BLaER1 treated with 17β-estradiol and CSF1 and Interleukin-3, amounts not matched to agents 10 nM and 100 nM (cell line): Measurements from ENCODE around the gene COQ5.

Source experiments
- H3K27ac ChIP-seq, 11 experiments: shearing (Covaris generic); formaldehyde crosslinking; 2 replicates each; pipeline ENCODE4 v1.8.1; 2022
- H3K27me3 ChIP-seq, 11 experiments: shearing (Covaris generic); formaldehyde crosslinking; 2 replicates each; pipeline ENCODE4 v1.8.1; 2022
- H3K36me3 ChIP-seq, 11 experiments: shearing (Covaris generic); formaldehyde crosslinking; 2 replicates each; pipeline ENCODE4 v1.8.1; 2022
- H3K4me1 ChIP-seq, 10 experiments: shearing (Covaris generic); formaldehyde crosslinking; 2 replicates each; pipeline ENCODE4 v1.8.1; 2022
- H3K4me2 ChIP-seq, 11 experiments: shearing (Covaris generic); formaldehyde crosslinking; 2 replicates each; pipeline ENCODE4 v1.8.1; 2022
- H3K4me3 ChIP-seq, 10 experiments: shearing (Covaris generic); formaldehyde crosslinking; 2 replicates each; pipeline ENCODE4 v1.8.1; 2022
- H3K9ac ChIP-seq, 11 experiments: shearing (Covaris generic); formaldehyde crosslinking; 2 replicates each; pipeline ENCODE4 v1.8.1; 2022
- H3K9me3 ChIP-seq, 11 experiments: shearing (Covaris generic); formaldehyde crosslinking; replicated peaks in 1 of 11; 2 replicates each; pipeline ENCODE4 v1.8.1; 2022
- H4K20me1 ChIP-seq, 11 experiments: shearing (Covaris generic); formaldehyde crosslinking; 2 replicates each; pipeline ENCODE4 v1.8.1; 2022
- Cebpa-rat ChIP-seq, 11 experiments: shearing (Covaris generic); IDR thresholded peaks; 2 replicates each; pipeline ENCODE4 v1.8.1; 2022

Gene COQ5

GRCh38 chr12:120514002-120514401 is 15.0 kb downstream of the COQ5 start:
- H3K9me3 ChIP-seq = no peaks in the 10 kb centered on the region
- H3K9ac ChIP-seq = no peak overlapping the region
- no peak overlapping the region for H3K4me3 ChIP-seq
- no peaks in the 10 kb centered on the region; a peak in 2 of 20 replicates for H3K4me1 ChIP-seq
- peaks cover 76 to 97% (median 83%) of the 10 kb centered on the region in 11 experiments for H3K36me3 ChIP-seq
- no peak for TF ChIP-seq Cebpa-rat (IDR thresholded peaks at IDR 0.05)
- no peak overlapping the region for H3K4me2 ChIP-seq
- H3K27me3 ChIP-seq = no peaks in the 10 kb centered on the region
- H3K27ac ChIP-seq = peak overlapping the region in 3 of 11 experiments; percentile 27 to 46 (median 40); a peak in 4 of 22 replicates
- no peaks in the 10 kb centered on the region; a peak in 1 of 22 replicates for H4K20me1 ChIP-seq

GRCh38 chr12:120508537-120508936 is 20.4 kb downstream of the COQ5 start:
- no peak overlapping the region for H3K4me2 ChIP-seq
- no peak overlapping the region for H3K4me3 ChIP-seq
- H3K9me3 ChIP-seq = no peaks in the 10 kb centered on the region
- TF ChIP-seq Cebpa-rat (IDR thresholded peaks at IDR 0.05) = no peak
- no peaks in the 10 kb centered on the region; a peak in 1 of 20 replicates for H3K4me1 ChIP-seq
- H3K36me3 ChIP-seq = peaks cover 76 to 95% (median 90%) of the 10 kb centered on the region in 11 experiments
- H3K27ac ChIP-seq = no peak overlapping the region
- H4K20me1 ChIP-seq = no peaks in the 10 kb centered on the region
- H3K9ac ChIP-seq = no peak overlapping the region
- H3K27me3 ChIP-seq = no peaks in the 10 kb centered on the region

GRCh38 chr12:120504587-120504986 is 24.4 kb downstream of the COQ5 start:
- no peak for TF ChIP-seq Cebpa-rat (IDR thresholded peaks at IDR 0.05)
- no peak overlapping the region for H3K9ac ChIP-seq
- no peak overlapping the region for H3K27ac ChIP-seq
- H3K9me3 ChIP-seq = no peaks in the 10 kb centered on the region
- peaks cover 81 to 97% (median 89%) of the 10 kb centered on the region in 11 experiments for H3K36me3 ChIP-seq
- H3K4me1 ChIP-seq = no peaks in the 10 kb centered on the region
- H3K4me3 ChIP-seq = no peak overlapping the region
- H3K4me2 ChIP-seq = no peak overlapping the region
- H4K20me1 ChIP-seq = peaks cover 0 to 8% (median 3%) of the 10 kb centered on the region in 11 experiments; a peak in 11 of 22 replicates
- no peaks in the 10 kb centered on the region for H3K27me3 ChIP-seq

DNA sequence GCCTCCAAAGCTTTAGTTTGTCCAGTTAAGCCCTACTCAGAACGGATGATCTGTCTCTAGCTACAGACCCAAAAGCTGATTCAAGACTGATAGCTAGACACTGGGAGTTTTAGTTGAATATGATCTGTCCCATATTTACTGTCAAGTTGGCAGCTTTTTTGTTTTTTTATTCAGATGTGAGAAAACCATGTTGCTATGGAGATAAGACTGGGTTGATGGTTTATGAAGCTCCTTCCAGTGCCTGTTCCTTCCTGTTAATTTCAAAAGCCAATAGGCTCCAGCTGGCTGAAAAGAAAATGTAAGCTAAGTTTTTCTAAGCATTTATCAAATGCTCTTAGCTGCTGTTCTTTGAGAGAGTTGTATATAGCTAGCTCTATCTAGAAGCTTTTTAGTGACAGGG is 28.4 kb downstream of the COQ5 start:
- peaks cover 14 to 21% (median 17%) of the 10 kb centered on the region in 10 experiments for H3K4me1 ChIP-seq
- H3K36me3 ChIP-seq = peaks cover 68 to 85% (median 79%) of the 10 kb centered on the region in 11 experiments
- no peak overlapping the region for H3K4me2 ChIP-seq
- H3K9me3 ChIP-seq = no peaks in the 10 kb centered on the region
- H3K27me3 ChIP-seq = no peaks in the 10 kb centered on the region
- H3K27ac ChIP-seq = no peak overlapping the region
- H3K4me3 ChIP-seq = no peak overlapping the region
- no peak overlapping the region for H3K9ac ChIP-seq
- peaks cover 20 to 38% (median 31%) of the 10 kb centered on the region in 11 experiments for H4K20me1 ChIP-seq
- TF ChIP-seq Cebpa-rat (IDR thresholded peaks at IDR 0.05) = no peak

DNA sequence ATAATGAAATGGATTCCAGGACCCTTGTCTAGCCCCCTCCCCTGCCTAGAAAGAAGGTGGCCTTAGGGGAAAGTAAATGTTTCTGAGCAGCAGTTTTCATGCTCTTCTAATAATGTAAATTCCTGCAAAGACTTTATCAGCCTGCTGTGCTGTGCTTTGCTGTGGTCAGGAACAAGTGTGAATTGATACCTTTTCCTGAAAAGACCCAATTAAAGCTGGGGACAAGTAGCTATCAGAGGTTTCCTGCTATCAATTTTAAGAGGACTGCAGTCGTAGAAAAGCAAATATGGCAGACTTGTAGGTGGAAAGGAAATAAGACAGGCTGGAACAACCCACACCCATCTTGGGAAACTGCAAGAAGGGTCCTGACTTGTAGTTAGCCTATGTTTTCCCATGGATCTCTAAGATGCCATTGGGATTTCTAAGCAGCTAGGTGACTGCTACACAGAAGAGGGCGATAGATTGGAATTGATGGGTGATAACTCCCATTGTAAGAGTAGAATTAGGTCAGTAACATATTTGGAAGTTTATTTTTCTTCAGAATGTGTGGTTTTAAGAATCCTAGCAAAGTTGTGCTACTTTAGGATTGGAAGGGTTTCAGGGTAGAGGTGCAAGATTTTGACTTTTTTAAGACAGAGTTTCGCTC is 30.0 kb downstream of the COQ5 start:
- Histone ChIP-seq H3K27me3 (no peaks in the 10 kb centered on the region), H3K4me2 (peak overlapping the region in 9 of 11 experiments; percentile 81 to 98 (median 91); a peak in 13 of 22 replicates), H3K9ac (no peak overlapping the region; a peak in 1 of 22 replicates), H3K27ac (no peak overlapping the region), H3K4me3 (peak overlapping the region in 4 of 10 experiments; percentile 95 to 98 (median 97); a peak in 2 of 20 replicates), H3K36me3 (peaks cover 54 to 69% (median 63%) of the 10 kb centered on the region in 11 experiments), H3K4me1 (peaks cover 24 to 33% (median 28%) of the 10 kb centered on the region in 10 experiments), H3K9me3 (no peaks in the 10 kb centered on the region), H4K20me1 (peaks cover 20 to 38% (median 31%) of the 10 kb centered on the region in 11 experiments)
- no peak for TF ChIP-seq Cebpa-rat (IDR thresholded peaks at IDR 0.05)

DNA sequence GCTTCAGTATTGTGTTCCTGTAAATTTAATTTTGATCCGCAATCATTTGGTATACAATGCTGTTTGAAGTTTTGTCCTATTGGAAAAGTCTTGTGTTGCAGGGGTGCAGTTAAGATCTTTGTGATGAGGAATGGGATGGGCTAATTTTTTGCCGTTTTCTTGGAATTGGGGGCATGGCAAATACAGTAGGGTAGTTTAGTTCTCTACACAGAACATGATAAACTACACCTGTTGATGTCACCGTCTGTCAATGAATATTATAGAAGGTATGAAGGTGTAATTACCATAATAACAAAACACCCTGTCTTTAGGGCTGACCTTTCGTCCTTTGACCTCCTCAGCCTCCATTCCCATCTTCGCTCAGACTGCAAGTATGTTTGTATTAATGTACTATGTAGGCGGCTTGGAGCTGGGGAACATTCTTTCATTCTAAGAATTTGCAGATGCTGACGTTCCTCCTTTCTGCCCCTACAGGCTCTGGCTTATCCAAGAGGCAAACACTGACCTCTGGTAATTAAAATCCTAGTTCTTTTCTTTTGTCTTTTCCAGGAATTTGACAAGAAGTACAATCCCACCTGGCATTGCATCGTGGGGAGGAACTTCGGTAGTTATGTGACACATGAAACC is 31.3 kb downstream of the COQ5 start:
- Histone ChIP-seq H3K27me3 (no peaks in the 10 kb centered on the region), H4K20me1 (peaks cover 20 to 38% (median 31%) of the 10 kb centered on the region in 11 experiments), H3K9ac (peak overlapping the region; percentile 78 to 91 (median 84)), H3K4me2 (peak overlapping the region; percentile 81 to 98 (median 92)), H3K4me1 (peaks cover 24 to 33% (median 28%) of the 10 kb centered on the region in 10 experiments), H3K27ac (peak overlapping the region in 4 of 11 experiments; percentile 9 to 81 (median 40); a peak in 2 of 22 replicates), H3K9me3 (no peaks in the 10 kb centered on the region), H3K36me3 (peaks cover 41 to 55% (median 50%) of the 10 kb centered on the region in 11 experiments), H3K4me3 (peak overlapping the region; percentile 85 to 99 (median 97))
- no peak for TF ChIP-seq Cebpa-rat (IDR thresholded peaks at IDR 0.05)

GRCh38 chr12:120496413-120497340 is 32.3 kb downstream of the COQ5 start:
- Histone ChIP-seq H3K9ac (peak overlapping the region; percentile 78 to 91 (median 84)), H3K36me3 (peaks cover 35 to 51% (median 43%) of the 10 kb centered on the region in 11 experiments), H3K9me3 (no peaks in the 10 kb centered on the region), H4K20me1 (peaks cover 20 to 38% (median 31%) of the 10 kb centered on the region in 11 experiments), H3K4me1 (peaks cover 24 to 33% (median 28%) of the 10 kb centered on the region in 10 experiments), H3K27ac (peak overlapping the region; percentile 44 to 81 (median 73); a peak in 21 of 22 replicates), H3K4me3 (peak overlapping the region; percentile 85 to 99 (median 97)), H3K4me2 (peak overlapping the region; percentile 81 to 98 (median 92)), H3K27me3 (no peaks in the 10 kb centered on the region)
- TF ChIP-seq Cebpa-rat (IDR thresholded peaks at IDR 0.05) = no peak

- peaks cover 20 to 38% (median 31%) of the 10 kb centered on the region in 11 experiments for H4K20me1 ChIP-seq
- no peaks in the 10 kb centered on the region for H3K27me3 ChIP-seq
- peaks cover 24 to 33% (median 28%) of the 10 kb centered on the region in 10 experiments for H3K4me1 ChIP-seq
- peak within 1 kb of the TSS; percentile 85 to 98 (median 92) for H3K4me2 ChIP-seq
- peak within 1 kb of the TSS; percentile 85 to 99 (median 97) for H3K4me3 ChIP-seq
- peak within 1 kb of the TSS; percentile 78 to 91 (median 84) for H3K9ac ChIP-seq
- no peak for TF ChIP-seq Cebpa-rat (IDR thresholded peaks at IDR 0.05)
- no peaks in the 10 kb centered on the region for H3K9me3 ChIP-seq
- H3K36me3 ChIP-seq = peaks cover 32 to 51% (median 40%) of the 10 kb centered on the region in 11 experiments
- peak within 1 kb of the TSS; percentile 44 to 81 (median 73); a peak in 21 of 22 replicates for H3K27ac ChIP-seq
Observed at GRCh38 chr12:120495731-120496412, 33.1 kb downstream of the COQ5 start, which contains the start of gene DYNLL1. Gene DYNLL1 (plus strand): TSS chr12:120496113. CDS start chr12:120496422, 309 bp downstream.
